Ishikawa (cell line): Measurements from ENCODE around the gene EXOSC9.

Experiments used
- CREB1 ChIP-seq: IDR thresholded peaks from 2 replicates; pipeline ENCODE4 v1.6.1; 2012; ENCODE audit warnings: low read depth
- FOXM1 ChIP-seq: IDR thresholded peaks from 2 replicates; pipeline ENCODE4 v1.6.1; 2012; ENCODE audit warnings: low read depth, borderline replicate concordance
- NFIC ChIP-seq: IDR thresholded peaks from 2 replicates; pipeline ENCODE4 v1.6.1; 2012
- RAD21 ChIP-seq: IDR thresholded peaks from 2 replicates; pipeline ENCODE4 v1.6.1; 2012; ENCODE audit warnings: low read depth
- REST ChIP-seq: IDR thresholded peaks from 2 replicates; pipeline ENCODE4 v1.6.1; 2012; ENCODE audit warnings: low read depth, mild to moderate bottlenecking
- TEAD4 ChIP-seq: IDR thresholded peaks from 2 replicates; pipeline ENCODE4 v1.6.1; 2012
- YY1 ChIP-seq: IDR thresholded peaks from 2 replicates; pipeline ENCODE4 v1.6.1; 2012; ENCODE audit warnings: low read depth

DNA sequence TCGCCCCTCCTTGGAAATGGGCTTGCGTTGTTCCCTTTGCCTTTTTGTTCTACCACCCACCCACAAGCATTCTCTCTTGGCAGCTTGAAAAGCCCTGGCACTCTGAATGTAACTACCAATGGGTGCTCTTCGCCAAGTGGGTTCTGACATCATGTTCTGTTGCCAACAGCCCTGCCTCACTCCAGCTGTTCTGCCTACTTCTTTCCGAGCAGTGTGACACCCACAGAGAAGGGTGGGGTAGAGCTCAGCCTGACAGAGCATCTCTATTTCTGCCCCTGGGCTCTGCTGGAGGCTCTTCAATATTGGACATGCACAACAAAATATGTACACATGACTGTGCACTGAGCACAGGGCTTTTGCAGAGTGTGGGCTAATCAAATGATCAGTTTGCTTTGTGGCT, 15.6 kb upstream of the EXOSC9 start:
- TF ChIP-seq FOXM1 = no peak
- TF ChIP-seq YY1 = no peak
- no peak for TF ChIP-seq RAD21
- no peak for TF ChIP-seq CREB1
- no peak for TF ChIP-seq REST
- TF ChIP-seq TEAD4 = no peak
- no peak for TF ChIP-seq NFIC
